ENCODE data around the gene CD9.

- TF ChIP-seq CTCF (IDR thresholded peaks at IDR 0.05) (no peak), REST (IDR thresholded peaks at IDR 0.05; ENCODE audit: low read depth, low read length) (no peak), MAX (IDR thresholded peaks at IDR 0.05; ENCODE audit: low read depth) (no peak), RCOR1 (IDR thresholded peaks at IDR 0.05; ENCODE audit: low read length) (no peak), NRF1 (IDR thresholded peaks at IDR 0.05; ENCODE audit: low read depth, low read length) (no peak)
Observed at GRCh38 chr12:6158255-6158654, 41.9 kb upstream of the CD9 start.
